Measurements from ENCODE around the gene PPM1L.

DNA sequence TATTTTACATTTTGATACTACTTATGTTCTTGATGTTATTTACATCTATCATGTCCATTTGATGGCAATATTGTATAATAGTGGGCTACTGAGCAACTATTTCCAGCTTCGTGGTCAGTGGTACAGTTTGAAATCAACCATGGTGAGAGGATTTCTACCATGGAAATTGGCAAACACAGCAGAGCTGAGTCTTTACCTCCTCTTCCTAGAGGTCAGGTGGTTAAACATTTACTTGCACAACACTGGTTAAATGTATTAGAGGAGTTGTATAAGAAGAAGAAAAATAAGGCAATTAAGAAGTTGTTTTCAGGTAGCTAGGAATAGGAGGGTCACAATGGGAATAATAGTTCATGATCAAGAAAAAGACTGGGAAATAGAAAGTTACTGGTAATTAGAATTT, 7.2 kb upstream of the PPM1L start:
- TF ChIP-seq POLR2A (IDR thresholded peaks at IDR 0.05) (no peak), CTCF (IDR thresholded peaks at IDR 0.05) (no peak)

Data from suprapubic skin (tissue), 3 donors.